GM19351 (cell line): ENCODE data around the gene PAEP.
"Not testable (repeated sequence)": the region's sequence is repeated elsewhere in the genome, so short reads cannot be mapped to it uniquely, and the experiment has no call there.

Experiments
- ATAC-seq: cut with Tn5 transposase; IDR thresholded peaks from one replicate; pipeline ENCODE4 v1.9.1; 2021; ENCODE audit warnings: mild to moderate bottlenecking, moderate library complexity; ENCODE audit not compliant: unreplicated experiment

Gene PAEP

DNA sequence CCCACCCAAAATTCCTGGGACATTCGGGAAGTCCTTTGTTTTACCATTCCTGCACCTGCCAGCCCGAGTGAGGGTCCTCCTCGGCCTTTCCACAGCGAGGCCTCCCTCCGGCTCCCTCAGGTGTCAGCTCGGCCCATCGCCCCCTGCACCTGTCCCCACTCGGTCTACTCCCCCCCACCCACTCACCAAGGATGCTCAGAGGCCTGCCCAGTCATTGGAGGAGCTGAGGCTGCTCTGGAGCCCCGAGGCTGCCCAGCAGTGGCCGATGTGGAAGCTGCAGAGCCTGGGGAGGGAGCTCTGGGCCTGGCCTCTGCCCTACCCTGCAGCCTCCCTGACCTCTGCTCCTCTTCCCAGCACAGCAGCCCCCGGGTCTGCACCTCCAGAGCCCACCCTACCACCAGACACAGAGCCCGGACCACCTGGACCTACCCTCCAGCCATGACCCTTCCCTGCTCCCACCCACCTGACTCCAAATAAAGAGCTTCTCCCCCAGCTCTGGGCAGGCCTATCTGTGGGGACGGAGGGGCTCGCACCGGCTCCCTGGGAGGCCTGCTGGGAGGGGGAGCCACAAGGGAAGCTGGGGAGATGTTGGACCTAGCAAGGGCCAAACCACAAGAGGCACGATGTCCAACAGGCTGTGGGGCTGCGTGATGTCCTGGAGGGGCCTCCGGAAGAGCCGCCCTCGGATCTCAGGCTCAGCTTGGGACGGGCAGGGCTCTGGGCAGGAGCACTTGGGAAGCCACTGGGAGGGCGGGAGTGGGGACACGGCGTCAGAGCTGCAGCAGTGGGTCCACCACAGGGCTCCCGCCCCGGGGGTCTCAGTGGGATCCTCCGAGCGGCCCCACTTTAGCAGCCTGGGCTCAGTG, 11.8 kb upstream of the PAEP start:
- ATAC-seq = not testable (repeated sequence)

DNA sequence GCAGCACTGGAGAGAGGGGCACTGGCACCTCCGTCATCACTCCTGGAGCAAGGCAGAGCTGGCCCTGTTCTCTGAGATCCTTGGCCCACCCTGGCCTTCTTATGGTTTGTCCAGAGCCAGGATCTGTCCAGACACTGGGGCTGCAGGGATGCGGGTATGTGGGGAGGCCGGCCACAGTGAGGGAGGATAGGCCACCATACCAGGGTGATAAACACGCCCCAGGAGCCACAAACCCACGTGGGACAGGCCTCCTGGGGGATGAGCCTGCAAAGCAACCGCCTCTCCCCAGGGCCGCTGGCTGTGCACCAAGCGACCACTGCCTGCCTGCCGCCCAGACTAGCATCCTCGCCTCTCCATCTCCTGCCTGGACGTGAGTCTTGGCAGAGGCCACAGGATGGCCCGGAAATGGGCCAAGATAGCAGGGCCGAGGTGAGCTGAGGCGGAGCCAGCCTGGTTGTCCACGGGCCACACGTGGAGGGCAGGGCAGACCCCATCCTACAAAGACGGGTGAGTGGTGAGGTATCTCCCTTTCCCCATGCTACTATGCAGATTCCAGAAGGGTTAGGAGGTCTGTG, 11.1 kb upstream of the PAEP start:
- ATAC-seq = no peak

DNA sequence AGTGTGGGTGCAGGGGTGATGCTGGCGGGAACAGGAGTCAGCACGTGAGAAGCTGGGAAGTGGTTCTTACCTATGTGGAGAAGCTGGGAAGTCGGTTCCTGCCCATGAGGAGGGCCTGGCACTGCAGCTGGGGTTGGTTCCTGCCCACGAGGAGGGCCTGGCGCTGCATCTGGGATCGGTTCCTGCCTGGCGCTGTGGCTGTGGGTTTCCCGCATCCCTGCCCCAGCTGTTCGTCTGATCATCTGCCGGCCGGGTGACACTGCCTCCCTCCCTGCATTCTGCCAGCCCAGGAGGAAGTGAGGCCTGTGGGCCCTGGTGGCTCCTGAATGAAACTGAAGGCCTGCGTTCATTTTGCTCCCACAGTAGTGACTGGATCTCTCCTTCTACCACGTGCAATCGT, 10.5 kb upstream of the PAEP start:
- no peak for ATAC-seq

DNA sequence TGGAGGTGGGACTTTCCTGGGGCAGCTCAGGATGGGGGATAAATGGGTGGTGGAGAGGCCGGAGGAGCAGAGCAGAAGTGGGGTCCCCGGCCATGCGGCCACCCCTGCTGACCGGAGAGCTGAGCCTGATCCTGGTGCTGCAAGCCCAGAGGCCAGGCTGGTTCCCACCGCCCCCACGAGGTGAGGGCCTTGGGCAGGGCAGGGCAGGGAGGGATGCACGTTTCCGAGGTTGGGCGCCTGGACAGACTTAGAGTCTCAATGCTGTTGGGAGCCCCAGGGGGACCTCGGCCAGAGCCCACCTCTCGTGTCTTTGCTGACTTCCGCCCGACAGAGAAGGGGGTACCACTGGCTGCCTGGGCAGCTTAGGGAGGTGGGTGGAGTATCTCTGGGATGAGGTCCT, 10.1 kb upstream of the PAEP start:
- ATAC-seq = no peak

DNA sequence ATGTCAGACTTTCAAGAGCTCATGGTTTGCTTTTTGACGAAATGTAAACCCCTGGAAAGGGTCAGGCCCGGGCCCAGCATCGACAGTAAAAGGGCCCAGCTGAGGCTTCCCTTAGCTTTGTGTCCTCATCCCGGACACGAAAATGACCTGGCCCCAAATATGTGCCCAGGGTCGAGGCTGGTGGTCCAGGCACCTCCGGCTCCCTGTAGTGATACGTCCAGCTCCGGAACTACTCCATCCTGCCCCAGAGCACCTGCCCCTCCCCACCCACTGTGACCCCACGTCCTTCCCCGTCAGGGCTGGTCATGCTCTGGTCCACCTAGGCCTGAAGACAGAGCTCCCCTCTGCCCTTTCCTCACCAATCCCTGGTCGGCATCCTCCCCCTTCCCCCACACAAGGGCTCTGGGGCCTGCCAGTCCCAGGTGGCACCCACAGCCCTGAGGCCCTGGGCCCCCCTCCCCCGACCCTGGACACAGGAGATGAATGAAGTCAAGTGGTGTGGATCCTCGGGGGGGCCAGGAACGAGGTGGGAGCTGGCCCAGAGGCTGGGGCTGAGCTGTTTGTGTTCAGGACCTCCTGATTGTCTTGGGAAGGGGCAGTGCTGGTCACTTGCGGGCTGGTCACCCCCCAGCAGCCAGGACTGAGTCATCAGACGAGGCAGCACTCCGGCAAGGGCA, 9.4 kb upstream of the PAEP start:
- no peak for ATAC-seq

DNA sequence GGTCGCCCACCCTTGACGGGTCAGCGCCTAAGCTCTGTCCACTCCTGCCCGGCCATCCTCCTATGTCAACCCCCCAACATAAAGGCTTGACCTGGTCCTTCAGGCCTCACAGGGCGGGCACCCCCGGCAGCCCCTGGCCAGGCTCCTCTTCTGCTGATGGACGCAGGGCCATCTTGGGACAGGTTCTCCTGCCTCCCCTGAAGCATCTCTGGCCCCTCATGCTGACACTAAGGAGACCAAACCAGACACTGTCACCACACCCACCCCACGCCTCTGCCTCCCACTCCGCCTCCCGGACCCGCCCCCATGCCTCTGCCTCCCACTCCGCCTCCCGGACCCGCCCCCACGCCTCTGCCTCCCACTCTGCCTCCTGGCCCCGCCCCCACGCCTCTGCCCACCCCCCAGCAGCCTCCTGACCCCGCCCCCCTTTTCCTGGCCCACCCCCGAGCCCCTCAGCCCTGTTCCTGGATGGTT, 8.8 kb upstream of the PAEP start:
- ATAC-seq = no peak

DNA sequence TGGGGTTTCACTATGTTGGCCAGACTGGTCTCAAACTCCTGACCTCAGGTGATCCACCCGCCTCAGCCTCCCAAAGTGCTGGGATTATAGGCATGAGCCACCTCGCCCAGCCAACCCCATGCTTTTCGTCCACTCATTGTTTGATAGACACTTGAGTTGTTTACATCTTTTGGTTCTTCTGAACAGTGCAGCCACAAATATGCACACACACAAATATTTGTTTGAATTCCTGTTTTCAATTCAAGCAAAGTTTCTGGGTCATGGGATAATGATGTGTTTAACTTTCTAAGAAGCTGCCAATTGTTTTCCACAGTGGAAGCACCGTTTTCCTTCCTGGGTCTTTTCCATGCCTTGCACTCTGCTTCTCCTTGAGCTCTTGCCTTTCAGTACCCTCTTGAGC, 6.8 kb upstream of the PAEP start:
- ATAC-seq = no peak

DNA sequence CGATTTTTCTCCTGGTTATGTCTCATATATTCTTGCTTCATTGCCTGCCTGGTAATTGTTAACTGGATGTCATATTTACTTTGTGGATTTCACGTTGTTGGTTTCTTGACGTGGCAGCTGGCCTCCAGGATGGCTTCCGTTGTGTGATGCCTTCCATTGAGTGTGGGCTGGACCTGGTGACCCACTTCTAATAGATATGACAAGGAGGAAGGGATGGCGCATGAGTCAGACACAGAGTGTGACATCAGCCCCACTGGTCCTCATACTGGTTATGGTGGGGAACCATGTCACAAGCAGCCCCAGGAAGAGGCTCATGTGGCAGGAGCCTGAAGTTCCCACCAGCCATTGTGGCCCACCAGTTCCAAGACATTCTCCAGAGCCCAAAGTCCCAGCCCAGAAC, 6.4 kb upstream of the PAEP start:
- no peak for ATAC-seq

DNA sequence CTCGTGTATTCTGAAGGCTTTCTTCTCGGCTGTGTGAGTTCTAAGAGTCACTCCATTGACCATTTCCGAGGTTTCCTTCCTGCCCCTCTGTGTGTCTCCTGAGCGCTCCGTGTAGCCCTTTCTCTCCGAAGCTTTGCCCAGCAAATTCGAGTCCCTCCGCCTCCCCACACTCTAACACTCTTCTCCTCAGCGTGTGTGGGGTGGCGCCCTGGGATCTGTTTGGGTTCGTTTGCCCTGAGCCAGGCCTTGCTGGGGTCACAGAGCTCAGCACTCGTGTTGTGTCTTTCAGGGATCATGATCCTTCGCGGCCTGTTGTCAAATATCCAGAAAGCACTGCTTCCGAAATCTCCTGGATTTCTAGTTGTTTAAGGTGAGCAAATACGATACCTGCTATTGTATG, 5.6 kb upstream of the PAEP start:
- no peak for ATAC-seq

DNA sequence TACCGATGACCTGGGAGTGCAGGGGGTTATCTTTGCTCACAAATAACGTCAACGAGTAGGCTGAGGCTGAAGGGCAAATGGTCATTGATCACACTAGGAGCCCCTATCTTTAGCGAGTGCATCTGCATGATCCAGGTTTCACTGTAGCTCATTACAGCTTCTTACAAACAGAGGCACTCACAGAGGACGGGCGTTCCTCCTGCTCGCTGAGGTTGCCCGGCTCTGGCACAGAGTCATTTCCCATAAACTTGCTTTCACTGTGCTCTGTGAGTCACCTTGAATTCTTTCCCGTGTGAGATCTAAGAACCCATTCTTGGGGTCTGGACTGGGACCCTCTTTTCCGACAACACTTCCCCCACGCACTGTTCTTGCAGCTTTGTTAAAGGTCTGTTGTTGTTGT, 1.9 kb upstream of the PAEP start:
- ATAC-seq = no peak

DNA sequence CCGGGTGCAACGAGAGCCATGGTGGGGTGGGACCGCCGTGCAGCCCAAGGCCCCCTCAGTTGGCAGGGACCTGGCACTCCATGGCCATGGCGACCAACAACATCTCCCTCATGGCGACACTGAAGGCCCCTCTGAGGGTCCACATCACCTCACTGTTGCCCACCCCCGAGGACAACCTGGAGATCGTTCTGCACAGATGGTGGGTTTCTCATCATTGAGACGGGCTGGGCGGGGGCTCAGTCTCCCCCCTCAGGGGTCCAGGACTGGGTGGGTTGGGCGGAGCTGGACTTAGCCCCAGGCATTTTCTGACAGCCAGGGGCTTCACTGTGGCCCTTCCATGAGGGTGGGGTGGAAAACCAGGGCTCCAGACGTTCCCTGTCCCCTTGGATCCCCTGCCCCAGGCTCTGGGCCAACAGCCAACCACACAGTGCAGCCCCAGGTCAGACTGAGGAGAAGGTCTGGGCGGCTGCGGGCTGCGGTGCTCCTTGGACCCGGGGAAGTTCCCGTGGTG, 734 bp downstream of the PAEP start:
- ATAC-seq = no peak

DNA sequence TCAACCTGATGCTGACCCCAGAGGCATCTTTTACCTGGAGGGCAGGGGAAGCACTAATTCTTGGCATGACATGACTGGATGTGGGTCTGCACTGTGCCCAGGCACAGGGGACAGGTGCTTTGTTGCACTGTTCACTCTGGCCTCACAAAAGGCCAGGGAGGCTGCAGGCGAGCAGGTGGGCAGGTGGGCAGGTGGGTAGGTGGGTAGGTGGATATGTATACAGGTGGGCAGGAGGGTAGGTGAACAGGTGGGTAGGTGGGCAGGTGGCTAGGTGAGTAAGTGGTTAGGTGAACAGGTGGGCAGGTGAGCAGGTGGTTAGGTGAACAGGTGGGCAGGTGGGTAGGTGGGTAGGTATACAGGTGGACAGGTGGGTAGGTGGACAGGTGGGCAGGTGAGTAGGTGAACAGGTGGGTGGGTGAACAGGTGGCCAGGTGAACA, 1.5 kb downstream of the PAEP start:
- no peak for ATAC-seq

DNA sequence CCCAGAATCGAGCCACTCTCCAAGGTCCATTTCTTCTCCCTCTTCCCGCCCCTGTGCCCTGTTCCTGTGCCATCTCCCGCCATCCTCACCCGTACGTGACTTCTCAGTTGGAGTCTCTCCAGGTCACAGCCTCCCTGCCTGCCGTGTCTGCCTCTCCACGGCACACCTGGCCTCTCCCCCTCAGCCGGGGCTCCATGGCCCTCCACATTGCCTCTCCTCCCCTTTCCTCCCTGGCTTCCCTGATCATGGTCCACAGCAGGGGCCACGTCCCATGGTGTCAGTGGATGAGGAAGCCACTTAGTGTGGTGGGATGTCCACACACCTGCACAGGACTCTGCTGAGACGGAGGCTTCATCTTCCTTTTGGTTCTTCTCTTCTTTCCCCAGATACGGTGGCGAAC, 2.3 kb downstream of the PAEP start:
- ATAC-seq = no peak

DNA sequence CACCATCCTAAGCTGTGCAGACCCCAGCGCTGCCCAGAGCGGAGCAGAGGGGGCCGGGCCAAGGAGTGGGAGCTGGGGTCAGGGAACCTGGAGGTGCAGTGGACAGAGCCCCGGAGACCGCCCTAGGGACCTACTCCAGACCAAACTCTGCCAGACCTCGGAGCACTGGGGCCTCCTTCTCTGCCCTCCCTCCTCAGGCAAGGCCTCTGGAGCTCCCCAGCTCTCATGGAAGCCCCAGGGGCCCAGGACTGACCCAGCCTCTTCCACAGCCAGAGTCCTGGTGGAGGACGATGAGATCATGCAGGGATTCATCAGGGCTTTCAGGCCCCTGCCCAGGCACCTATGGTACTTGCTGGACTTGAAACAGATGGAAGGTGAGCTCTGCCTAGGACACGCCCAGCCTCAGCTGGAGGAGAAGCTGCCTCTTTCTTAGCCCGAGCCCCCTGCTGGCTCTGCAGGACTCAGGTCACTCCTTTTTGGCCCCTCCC, 3.6 kb downstream of the PAEP start:
- ATAC-seq = no peak

DNA sequence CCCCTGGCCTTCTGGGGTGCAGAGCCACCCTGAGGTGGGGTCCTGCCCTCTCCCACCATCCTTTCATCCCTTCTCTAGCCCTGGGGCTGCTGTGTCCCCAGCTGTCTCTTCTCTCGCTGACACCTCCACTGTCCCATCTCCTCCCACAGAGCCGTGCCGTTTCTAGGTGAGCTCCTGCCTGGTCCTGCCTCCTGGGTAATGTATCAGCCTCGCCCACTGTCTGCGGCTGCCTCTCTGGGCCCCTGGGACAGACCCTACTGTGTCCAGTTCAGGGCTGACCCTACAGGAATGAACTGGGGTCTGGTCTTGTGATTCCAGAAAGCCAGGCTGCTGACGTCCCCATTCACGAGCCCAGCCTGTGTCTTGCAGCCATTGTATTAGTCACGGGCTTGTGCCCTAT, 4.1 kb downstream of the PAEP start:
- ATAC-seq = no peak

DNA sequence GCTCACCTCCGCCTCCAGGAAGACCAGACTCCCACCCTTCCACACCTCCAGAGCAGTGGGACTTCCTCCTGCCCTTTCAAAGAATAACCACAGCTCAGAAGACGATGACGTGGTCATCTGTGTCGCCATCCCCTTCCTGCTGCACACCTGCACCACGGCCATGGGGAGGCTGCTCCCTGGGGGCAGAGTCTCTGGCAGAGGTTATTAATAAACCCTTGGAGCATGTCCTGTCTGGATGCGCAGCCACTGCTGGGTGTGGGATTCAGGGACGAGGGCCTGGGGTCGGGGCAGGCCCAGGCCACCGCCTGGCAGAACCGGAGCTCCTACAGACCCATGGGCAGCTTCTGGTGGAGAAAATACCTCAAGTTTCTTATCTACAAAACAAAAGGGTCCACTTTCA, 5.0 kb downstream of the PAEP start:
- no peak for ATAC-seq

DNA sequence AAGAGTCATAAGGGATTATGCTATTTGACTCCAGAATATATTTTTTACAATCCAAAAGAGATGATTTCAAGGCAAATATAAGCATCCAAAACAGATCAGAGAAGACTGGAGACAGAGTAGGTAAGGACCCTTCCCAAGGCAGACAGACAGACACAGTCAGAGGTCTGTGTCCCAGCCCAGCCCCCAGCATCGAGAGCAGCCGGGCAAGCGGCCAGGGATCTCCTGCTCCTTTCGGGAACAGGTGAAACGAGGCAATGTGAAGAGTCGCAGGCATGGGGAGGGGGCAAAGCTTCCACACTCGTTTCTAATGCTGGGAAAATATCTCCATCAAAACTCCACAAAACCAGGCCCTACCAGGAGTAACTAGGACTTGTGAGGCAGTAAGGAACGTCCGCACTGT, 5.8 kb downstream of the PAEP start:
- no peak for ATAC-seq

DNA sequence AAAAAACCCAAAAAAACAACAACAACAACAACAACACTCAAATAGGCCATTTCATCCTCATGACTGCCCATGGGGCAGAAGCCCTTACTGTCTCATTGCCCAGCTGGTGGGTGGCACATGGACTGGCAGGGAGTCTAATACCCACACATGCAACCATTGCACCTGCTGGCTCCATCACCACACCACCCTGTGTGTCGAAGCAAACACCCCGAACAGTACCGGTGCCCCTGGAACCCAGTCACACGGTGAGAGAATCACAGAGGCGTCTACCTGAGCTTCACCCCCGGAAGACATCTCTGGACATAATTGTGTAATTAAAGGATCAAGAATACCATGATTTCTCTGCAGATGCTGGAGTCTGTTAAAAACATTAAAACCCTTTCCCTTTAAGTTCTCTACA, 6.5 kb downstream of the PAEP start:
- ATAC-seq = no peak

DNA sequence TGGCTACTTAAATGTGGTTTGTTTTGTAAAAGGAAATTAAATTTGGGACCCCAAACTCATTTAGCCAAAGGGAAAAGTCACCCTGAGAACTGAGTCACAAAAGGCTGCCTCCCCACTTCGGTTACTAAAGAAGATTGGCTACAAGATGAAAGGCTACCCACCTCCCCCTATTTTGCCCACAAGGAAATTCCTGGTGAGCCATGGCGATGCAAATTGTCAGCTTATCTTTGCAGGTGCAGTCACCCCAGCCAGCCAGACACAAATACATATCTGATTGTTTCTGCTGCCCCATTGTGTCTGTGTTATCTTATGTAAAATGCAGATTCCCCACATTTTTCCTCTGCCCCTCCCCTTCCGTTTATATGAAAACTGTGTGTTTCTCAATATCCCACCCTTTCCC, 8.9 kb downstream of the PAEP start:
- ATAC-seq = no peak

DNA sequence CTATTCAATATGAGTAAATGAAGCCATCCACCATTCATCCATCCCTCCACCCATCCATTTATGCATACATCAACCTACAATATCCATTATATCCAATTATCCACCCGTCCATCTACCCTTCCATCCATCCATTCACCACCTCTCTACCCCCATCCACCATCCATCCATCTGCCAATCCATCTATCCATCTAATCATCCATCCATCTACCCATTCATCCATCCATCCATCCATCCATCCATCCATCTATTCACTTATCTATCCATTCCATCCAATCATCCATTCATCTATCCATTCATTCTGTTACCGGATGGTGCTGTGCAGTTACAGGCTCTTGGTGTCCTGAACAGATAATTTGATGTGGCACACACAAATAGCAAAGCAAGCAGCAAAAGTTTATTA, 10.7 kb downstream of the PAEP start:
- ATAC-seq = no peak

DNA sequence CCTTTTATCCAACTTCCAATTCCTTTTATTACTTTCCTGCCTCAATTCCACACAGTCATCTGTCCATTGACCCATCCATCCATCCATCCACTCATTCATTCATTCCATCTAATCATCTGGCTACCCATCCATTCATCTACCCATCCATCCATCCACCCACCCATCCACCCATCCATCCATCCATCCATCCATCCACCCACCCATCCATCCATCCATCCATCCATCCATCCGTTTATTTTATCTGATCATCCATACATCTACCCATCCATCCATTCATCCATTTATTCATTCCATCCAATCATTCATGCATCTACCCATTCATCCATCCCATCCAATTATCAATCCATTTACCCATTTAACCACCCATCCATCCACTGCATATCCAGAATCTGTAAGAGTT, 11.6 kb downstream of the PAEP start:
- ATAC-seq = no peak

DNA sequence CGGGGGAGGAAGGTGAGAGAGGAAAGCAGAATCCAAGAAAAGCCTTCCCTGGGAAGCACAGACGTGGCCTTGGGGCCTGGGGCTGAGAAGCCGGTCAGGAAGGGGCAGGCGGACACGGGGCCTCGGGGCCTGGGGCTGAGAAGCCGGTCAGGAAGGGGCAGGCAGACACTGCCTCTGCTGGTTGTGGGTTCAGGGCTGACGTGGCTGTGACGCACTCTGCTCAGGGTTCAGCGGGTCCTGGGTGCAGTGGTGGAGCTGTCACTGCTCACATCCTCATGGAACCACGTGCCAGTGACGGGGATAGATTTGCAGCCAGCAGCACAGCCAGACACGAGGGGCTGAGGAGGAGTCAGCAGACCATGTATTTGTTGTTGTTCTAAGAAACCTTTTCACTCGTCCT, 12.8 kb downstream of the PAEP start:
- ATAC-seq = no peak
